ENCODE measurements around the gene KLHDC3. TPM values are rescaled to one million over a fixed set of nuclear protein-coding genes. Genes with fewer than 3 reads are reported as not detected.

Gene KLHDC3
- total and polyA plus RNA-seq, 2 experiments from 2014 or later, result 334 to 343 TPM

GRCh38 chr6:43007126-43007525, 6.9 kb upstream of the KLHDC3 start:
- no peak overlapping the region for H3K4me3 ChIP-seq
- peaks cover 24% of the 10 kb centered on the region for H3K36me3 ChIP-seq
- no peak overlapping the region for H3K27ac ChIP-seq
- no peak for DNase-seq (ENCODE audit: low read depth in 1 of 2, low spot score in 1 of 2)
- no peaks in the 10 kb centered on the region for H3K9me3 ChIP-seq (ENCODE audit: low read depth)
- no peaks in the 10 kb centered on the region for H3K4me1 ChIP-seq (ENCODE audit: low read depth)
- H3K27me3 ChIP-seq, result no peaks in the 10 kb centered on the region
- TF ChIP-seq CTCF (IDR thresholded peaks at IDR 0.05; ENCODE audit: low read depth, low read length), result no peak

DNA sequence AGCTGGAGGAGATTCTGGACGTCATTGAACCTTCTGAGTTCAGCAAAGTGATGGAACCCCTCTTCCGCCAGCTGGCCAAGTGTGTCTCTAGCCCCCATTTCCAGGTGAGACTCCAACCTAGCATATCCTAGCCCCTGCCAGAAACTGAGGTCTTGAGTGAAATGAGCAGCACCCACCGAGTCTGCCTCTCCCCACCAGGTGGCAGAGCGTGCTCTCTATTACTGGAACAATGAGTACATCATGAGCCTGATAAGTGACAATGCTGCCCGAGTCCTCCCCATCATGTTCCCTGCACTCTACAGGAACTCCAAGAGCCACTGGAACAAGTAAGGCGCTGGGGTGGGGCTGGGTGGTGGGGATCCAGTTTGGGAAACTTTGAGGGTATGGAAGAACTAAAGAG, 4.9 kb upstream of the KLHDC3 start:
- no peaks in the 10 kb centered on the region for H3K9me3 ChIP-seq (ENCODE audit: low read depth)
- peak; percentile 51 to 59 for DNase-seq (ENCODE audit: low read depth in 1 of 2, low spot score in 1 of 2)
- no peaks in the 10 kb centered on the region for H3K27me3 ChIP-seq
- peaks cover 5% of the 10 kb centered on the region for H3K4me1 ChIP-seq (ENCODE audit: low read depth)
- peak; percentile 52 for TF ChIP-seq CTCF (IDR thresholded peaks at IDR 0.05; ENCODE audit: low read depth, low read length)
- no peak overlapping the region for H3K27ac ChIP-seq
- H3K4me3 ChIP-seq, result no peak overlapping the region
- H3K36me3 ChIP-seq, result peaks cover 24% of the 10 kb centered on the region

DNA sequence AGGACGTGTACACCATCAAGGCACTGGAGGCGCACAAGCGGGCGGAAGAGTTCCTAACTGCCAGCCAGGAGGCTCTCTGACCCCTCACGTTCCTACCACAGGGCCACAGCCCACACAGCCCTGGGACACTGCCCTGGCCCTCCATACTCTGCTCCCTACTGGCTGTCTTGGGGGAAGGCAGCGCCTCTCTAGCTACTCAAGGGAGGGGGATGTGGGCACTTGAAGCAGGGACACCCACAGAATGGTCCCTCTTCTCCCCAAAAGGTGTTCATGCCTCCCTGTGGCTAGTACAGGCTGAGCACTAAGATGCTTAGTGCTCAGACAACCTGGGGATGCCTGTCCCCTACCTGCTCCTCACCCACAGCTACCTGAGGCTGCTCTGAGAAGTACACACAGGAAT, 2.8 kb upstream of the KLHDC3 start:
- H3K4me1 ChIP-seq (ENCODE audit: low read depth), result peaks cover 16% of the 10 kb centered on the region
- no peaks in the 10 kb centered on the region for H3K9me3 ChIP-seq (ENCODE audit: low read depth)
- no peak for DNase-seq (ENCODE audit: low read depth in 1 of 2, low spot score in 1 of 2)
- H3K27me3 ChIP-seq, result no peaks in the 10 kb centered on the region
- H3K27ac ChIP-seq, result no peak overlapping the region
- H3K4me3 ChIP-seq, result no peak overlapping the region
- H3K36me3 ChIP-seq, result peaks cover 24% of the 10 kb centered on the region
- no peak for TF ChIP-seq CTCF (IDR thresholded peaks at IDR 0.05; ENCODE audit: low read depth, low read length)

DNA sequence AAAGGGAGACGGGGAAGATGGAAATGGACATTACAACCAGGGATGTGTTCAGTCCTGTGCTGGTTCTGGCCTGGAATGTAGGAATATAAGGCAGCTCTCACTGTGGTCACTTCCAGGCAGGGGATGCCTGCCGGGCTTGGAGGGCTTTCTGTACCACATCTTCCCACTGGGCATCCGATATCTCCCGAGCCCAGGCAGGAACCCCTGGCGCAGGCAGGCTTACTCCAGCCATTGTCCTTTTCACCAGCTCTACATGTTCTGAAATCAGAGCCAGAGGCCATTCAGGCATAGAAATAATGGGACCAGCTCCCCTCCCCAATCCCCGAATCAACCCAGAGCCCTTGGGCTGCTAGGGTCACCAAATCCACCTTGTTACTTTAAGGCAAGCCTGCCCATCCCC, 1.7 kb upstream of the KLHDC3 start:
- DNase-seq (ENCODE audit: low read depth in 1 of 2, low spot score in 1 of 2), result no peak
- Histone ChIP-seq H3K4me3 (no peak overlapping the region), H3K9me3 (ENCODE audit: low read depth) (no peaks in the 10 kb centered on the region), H3K36me3 (peaks cover 18% of the 10 kb centered on the region), H3K27me3 (no peaks in the 10 kb centered on the region), H3K27ac (no peak overlapping the region), H3K4me1 (ENCODE audit: low read depth) (peaks cover 27% of the 10 kb centered on the region)
- TF ChIP-seq CTCF (IDR thresholded peaks at IDR 0.05; ENCODE audit: low read depth, low read length), result no peak

GRCh38 chr6:43013097-43013842, 779 bp upstream of the KLHDC3 start:
- H3K4me1 ChIP-seq (ENCODE audit: low read depth), result peaks cover 33% of the 10 kb centered on the region
- H3K9me3 ChIP-seq (ENCODE audit: low read depth), result no peaks in the 10 kb centered on the region
- peak overlapping the region; percentile 57 for H3K4me3 ChIP-seq
- no peak overlapping the region for H3K27ac ChIP-seq
- DNase-seq (ENCODE audit: low read depth in 1 of 2, low spot score in 1 of 2), result peak in 1 of 2 donors; percentile 41
- H3K27me3 ChIP-seq, result no peaks in the 10 kb centered on the region
- peaks cover 15% of the 10 kb centered on the region for H3K36me3 ChIP-seq
- TF ChIP-seq CTCF (IDR thresholded peaks at IDR 0.05; ENCODE audit: low read depth, low read length), result no peak
